PC-9 (cell line): ENCODE data around the gene ZNF365. TPM values are rescaled to one million over a fixed set of nuclear protein-coding genes. Genes with fewer than 3 reads are reported as not detected.

Experiments
- BruUV-seq: library from RNA; stranded (reverse); fragments of 400-500 nt; replicated peaks from 2 replicates; lab custom pipeline; 2021; lab: Mats Ljungman, UMichigan
- CTCF ChIA-PET: fragments of 300-600 bp; sonication (Branson Sonifier 250); formaldehyde crosslinking; loops from one replicate; lab custom pipeline; 2022; ENCODE audit warnings: antibody characterized with exemption; lab: Charles Lee
- POLR2A ChIA-PET: fragments of 300-600 bp; sonication (Branson Sonifier 250); formaldehyde crosslinking; loops from one replicate; lab custom pipeline; 2022; ENCODE audit warnings: antibody characterized with exemption; ENCODE audit not compliant: unreplicated experiment; lab: Charles Lee
- DNase-seq, 2 experiments: peaks; one replicate each; pipeline versions ENCODE4 v3.0.0 to v3.0.0-alpha.2; 2015 to 2022; ENCODE audit warnings: mixed read lengths in 1 of 2
- H2AFZ ChIP-seq: fragments of 200-600 bp; sonication (generic); 2 replicates; pipeline ENCODE4 v1.8.1; 2017; ENCODE audit warnings: antibody characterized with exemption
- H3F3A ChIP-seq: fragments of 200-600 bp; sonication (generic); 2 replicates; pipeline ENCODE4 v1.8.1; 2017; ENCODE audit warnings: antibody characterized with exemption, mild to moderate bottlenecking, low read depth; ENCODE audit not compliant: insufficient read depth
- H3K27ac ChIP-seq: fragments of 200-600 bp; sonication (generic); 2 replicates; pipeline ENCODE4 v1.6.1; 2016; ENCODE audit warnings: mixed run types
- H3K27me3 ChIP-seq: fragments of 200-600 bp; sonication (generic); 2 replicates; pipeline ENCODE4 v1.6.1; 2016; ENCODE audit warnings: low read depth, mixed run types; ENCODE audit not compliant: insufficient read depth
- H3K36me3 ChIP-seq: fragments of 200-600 bp; sonication (generic); 2 replicates; pipeline ENCODE4 v1.6.1; 2016; ENCODE audit warnings: low read depth, mixed run types
- H3K4me1 ChIP-seq: fragments of 200-600 bp; sonication (generic); replicated peaks from 2 replicates; pipeline ENCODE4 v1.6.1; 2016; ENCODE audit warnings: mixed run types; ENCODE audit not compliant: insufficient read depth
- H3K4me2 ChIP-seq: fragments of 200-600 bp; sonication (generic); 2 replicates; pipeline ENCODE4 v1.6.1; 2017; ENCODE audit warnings: mixed run types
- H3K4me3 ChIP-seq: fragments of 200-600 bp; sonication (generic); 2 replicates; pipeline ENCODE4 v1.6.1; 2016; ENCODE audit warnings: mixed run types
- H3K79me2 ChIP-seq: fragments of 200-600 bp; sonication (generic); 2 replicates; pipeline ENCODE4 v1.6.1; 2017; ENCODE audit warnings: low read depth, mixed run types
- H3K9me2 ChIP-seq: fragments of 200-600 bp; sonication (generic); 2 replicates; pipeline ENCODE4 v1.8.1; 2017; ENCODE audit warnings: mild to moderate bottlenecking; ENCODE audit not compliant: insufficient read depth
- H3K9me3 ChIP-seq: fragments of 200-600 bp; sonication (generic); 2 replicates; pipeline ENCODE4 v1.8.1; 2016; ENCODE audit warnings: low read depth; ENCODE audit not compliant: insufficient read depth
- H4K20me1 ChIP-seq: fragments of 200-600 bp; sonication (generic); 2 replicates; pipeline ENCODE4 v1.8.1; 2017; ENCODE audit not compliant: insufficient read depth
- CTCF ChIP-seq: fragments of 200-600 bp; sonication (generic); conservative IDR thresholded peaks from 2 replicates; pipeline ENCODE4 v1.6.1; 2017; ENCODE audit warnings: mixed run types, antibody characterized with exemption, mild to moderate bottlenecking, moderate library complexity
- EZH2 ChIP-seq: fragments of 200-600 bp; sonication (generic); IDR thresholded peaks from 2 replicates; pipeline ENCODE4 v1.8.0; 2017; ENCODE audit warnings: antibody characterized with exemption, low read depth
- intact Hi-C: fragments of 100-400 bp; cut with micrococcal nuclease; formaldehyde crosslinking; loops from one replicate; pipeline ENCODE4 v1.10.0; 2022; ENCODE audit not compliant: unreplicated experiment
- total RNA-seq: library from RNA; stranded (reverse); gene quantifications from 2 replicates; pipeline ENCODE4 v1.2.3, GENCODE V29; 2021

The ZNF365 gene
- total RNA-seq, 1 experiment from 2014 or later: 1.8 TPM

DNA sequence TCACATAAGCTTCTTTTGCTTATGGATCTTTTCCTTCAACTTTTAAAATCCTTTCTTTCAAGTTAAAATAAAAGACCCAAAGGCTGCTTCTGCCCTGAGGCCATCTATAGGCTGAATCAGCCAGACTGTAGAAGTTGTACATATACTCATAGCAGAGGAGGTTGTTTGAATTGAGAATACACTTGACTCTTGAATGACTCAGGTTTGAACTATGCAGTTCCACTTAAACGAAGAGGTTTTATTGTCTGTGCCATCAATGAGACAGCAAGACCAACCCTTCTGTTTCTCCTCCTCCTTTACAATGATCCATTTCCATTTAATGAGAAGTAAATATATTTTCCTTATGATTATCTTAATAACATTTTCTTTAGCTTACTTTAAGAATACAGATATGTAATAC is 5.8 kb downstream of the ZNF365 start:
- no peak overlapping the region for H2AFZ ChIP-seq
- H3K79me2 ChIP-seq: no peaks in the 10 kb centered on the region
- peaks cover 35% of the 10 kb centered on the region for H3K4me1 ChIP-seq
- no peaks in the 10 kb centered on the region for H4K20me1 ChIP-seq
- peak overlapping the region; percentile 59 for H3K27ac ChIP-seq
- DNase-seq: peak; percentile 28 to 95
- H3K9me2 ChIP-seq: no peaks in the 10 kb centered on the region
- peaks cover 36% of the 10 kb centered on the region for H3F3A ChIP-seq
- H3K36me3 ChIP-seq: no peaks in the 10 kb centered on the region
- no peaks in the 10 kb centered on the region; the same call in 1 of the 2 replicates for H3K9me3 ChIP-seq
- peak overlapping the region; percentile 27 for H3K4me2 ChIP-seq
- intact Hi-C loops: loop anchor here (5.0 to 10.0 kb wide), 4 partner anchors 58 to 1332 kb away; no protein-coding TSS in a partner anchor
- no peaks in the 10 kb centered on the region for H3K27me3 ChIP-seq
- ChIA-PET POLR2A (no interaction called here), CTCF (interaction anchor here (0.5 kb wide), 1 partner anchor 779 kb away, joined by 7 read pairs; no protein-coding TSS in a partner anchor)
- no peak for TF ChIP-seq EZH2
- TF ChIP-seq CTCF: no peak
- no peak overlapping the region for H3K4me3 ChIP-seq
- no TSS peak for BruUV-seq

DNA sequence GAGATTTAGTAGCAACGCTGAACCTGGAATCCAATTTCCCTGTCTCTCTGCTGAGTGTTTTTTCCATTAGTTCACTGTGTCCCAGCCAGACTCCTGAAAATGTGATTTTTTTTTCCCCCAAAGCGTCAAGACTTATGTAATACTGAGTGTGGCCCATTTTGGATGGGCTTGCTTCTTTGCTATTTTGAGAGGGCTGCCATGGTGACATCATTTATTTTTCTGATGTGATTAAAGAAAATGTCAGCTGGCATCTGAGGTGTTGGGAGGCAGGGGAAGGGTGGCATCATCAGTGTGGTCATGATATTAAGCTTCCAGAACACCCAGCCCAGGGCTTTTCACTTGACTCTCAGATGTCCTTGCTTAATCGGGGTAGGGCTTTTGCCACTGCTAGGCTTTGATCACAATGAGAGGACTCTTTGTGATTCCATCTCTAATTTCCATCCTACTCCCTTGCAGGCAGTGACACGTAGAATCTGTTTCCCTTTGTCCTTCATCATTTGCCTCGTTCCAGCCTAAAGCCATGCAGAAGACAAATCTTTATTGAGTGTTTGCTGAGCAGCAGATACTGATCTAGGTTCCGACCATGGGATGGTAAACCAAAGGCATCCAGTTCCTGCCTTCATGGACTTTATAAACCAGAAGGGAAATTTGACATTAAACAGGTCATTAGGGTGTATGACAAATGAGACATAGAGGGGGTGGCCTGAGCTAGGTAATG is 7.4 kb downstream of the ZNF365 start:
- BruUV-seq: no TSS peak
- Histone ChIP-seq H3K27ac (no peak overlapping the region), H4K20me1 (no peaks in the 10 kb centered on the region), H3K36me3 (no peaks in the 10 kb centered on the region), H3K4me1 (peaks cover 48% of the 10 kb centered on the region), H3K9me3 (no peaks in the 10 kb centered on the region; the same call in 1 of the 2 replicates), H2AFZ (no peak overlapping the region), H3K27me3 (no peaks in the 10 kb centered on the region), H3K79me2 (no peaks in the 10 kb centered on the region), H3F3A (peaks cover 35% of the 10 kb centered on the region), H3K4me2 (no peak overlapping the region), H3K4me3 (no peak overlapping the region), H3K9me2 (no peaks in the 10 kb centered on the region)
- CTCF ChIA-PET: no interaction called here
- TF ChIP-seq EZH2 (no peak), CTCF (no peak)
- DNase-seq: no peak
- intact Hi-C loops: loop anchor here (5.0 to 10.0 kb wide), 4 partner anchors 59 to 1331 kb away; no protein-coding TSS in a partner anchor
- POLR2A ChIA-PET: no interaction called here

DNA sequence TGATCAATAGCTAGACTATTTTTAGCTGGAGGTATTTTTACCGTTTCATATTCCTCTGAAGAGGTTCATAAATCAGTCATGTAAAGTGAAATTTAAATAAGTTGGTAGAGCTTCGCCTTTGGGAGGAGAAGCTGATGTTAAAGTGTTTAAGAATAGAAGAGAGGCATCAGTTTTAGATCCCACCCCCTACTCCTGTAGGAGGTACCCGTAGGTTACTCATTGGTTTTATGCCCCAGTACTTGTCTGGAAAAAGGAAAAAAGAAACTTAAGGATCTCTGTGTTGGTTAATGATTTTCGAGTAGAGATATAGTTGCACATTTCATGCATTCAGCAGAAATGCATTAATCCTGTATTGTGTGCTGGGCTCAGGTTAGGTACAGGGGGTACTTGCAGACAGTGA is 8.7 kb downstream of the ZNF365 start:
- Histone ChIP-seq H3K9me3 (peaks cover 5% of the 10 kb centered on the region; the same call in 1 of the 2 replicates), H3F3A (peaks cover 35% of the 10 kb centered on the region), H3K36me3 (no peaks in the 10 kb centered on the region), H3K4me1 (peaks cover 48% of the 10 kb centered on the region), H3K9me2 (no peaks in the 10 kb centered on the region), H3K27ac (0 out of 2 replicates have a peak overlapping the region, but pooled peaks have one; percentile 88), H4K20me1 (no peaks in the 10 kb centered on the region), H3K4me2 (no peak overlapping the region), H3K27me3 (no peaks in the 10 kb centered on the region), H3K79me2 (no peaks in the 10 kb centered on the region), H2AFZ (no peak overlapping the region), H3K4me3 (no peak overlapping the region)
- ChIA-PET CTCF (no interaction called here), POLR2A (no interaction called here)
- no peak for TF ChIP-seq CTCF
- no peak for TF ChIP-seq EZH2
- intact Hi-C loops: loop anchor here (5.0 to 10.0 kb wide), 4 partner anchors 61 to 1329 kb away; no protein-coding TSS in a partner anchor
- no peak for DNase-seq
- BruUV-seq: no TSS peak
